HG03175 (cell line): Measurements from ENCODE around the gene CNDP2.
A peak's percentile ranks its signal among the peaks of the same experiment; 100 is the strongest.

ENCODE experiments used
- ATAC-seq: cut with Tn5 transposase; IDR thresholded peaks from one replicate; pipeline ENCODE4 v1.9.1; 2021; ENCODE audit warnings: mild to moderate bottlenecking, moderate library complexity; ENCODE audit not compliant: unreplicated experiment

CNDP2 gene

DNA sequence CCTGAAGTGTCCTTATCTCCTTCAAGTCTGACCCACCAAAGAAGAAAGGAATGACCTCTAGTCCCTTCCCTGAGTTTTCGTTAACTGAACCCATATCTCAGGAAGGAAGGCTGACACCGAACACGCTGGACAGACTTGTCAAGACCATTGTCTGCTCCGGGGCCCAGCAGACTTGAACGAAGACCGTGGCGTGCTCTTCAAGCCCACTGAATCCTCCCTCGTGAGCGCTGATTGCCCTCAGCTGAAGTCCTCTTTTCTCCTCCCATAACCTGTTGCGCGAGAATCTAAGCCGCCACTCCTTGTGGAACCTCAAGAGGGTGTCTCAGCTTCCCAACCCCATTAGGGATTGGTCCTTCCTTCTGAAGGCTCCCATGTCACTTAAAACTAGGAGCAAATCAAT lies 37.5 kb downstream of the CNDP2 start:
- no peak for ATAC-seq

DNA sequence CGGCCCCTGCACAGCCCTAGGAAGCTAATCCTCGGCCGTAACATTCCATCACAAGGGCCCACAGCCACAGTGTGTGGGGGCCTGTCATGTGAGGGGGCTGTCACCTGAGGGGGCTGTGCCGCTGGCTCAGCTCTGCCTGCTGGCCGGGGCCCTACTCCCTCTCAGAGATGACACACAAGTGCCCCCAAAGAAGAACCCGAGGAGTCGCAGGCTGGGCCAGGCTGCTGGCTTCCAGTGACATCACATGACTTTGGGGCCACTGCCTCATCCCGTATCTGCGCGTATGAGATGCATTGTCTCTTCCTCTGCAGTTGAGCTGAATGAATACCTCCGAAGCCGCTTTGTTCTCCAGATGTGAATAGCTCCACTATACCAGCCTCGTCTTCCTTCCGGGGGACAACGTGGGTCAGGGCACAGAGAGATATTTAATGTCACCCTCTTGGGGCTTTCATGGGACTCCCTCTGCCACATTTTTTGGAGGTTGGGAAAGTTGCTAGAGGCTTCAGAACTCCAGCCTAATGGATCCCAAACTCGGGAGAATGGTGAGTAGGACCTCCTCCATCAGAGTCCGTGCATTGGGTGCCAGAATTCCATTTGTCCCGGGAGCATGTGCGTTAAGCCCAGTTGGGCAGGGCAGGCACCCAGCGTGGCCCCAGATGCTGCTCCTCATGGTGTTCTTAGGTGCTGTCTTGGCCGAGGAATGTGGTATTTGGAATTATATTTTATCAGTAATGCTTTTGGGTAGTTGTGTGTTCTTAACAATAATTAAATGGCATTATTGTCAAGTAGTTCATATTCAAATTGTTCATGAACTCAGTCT lies 38.2 kb downstream of the CNDP2 start, which contains the start of gene CNDP1:
CNDP1 (plus strand) TSS at position 351 of the 820 bp plus-strand sequence; CDS start at position 519, 168 bp downstream.
- no peak for ATAC-seq

DNA sequence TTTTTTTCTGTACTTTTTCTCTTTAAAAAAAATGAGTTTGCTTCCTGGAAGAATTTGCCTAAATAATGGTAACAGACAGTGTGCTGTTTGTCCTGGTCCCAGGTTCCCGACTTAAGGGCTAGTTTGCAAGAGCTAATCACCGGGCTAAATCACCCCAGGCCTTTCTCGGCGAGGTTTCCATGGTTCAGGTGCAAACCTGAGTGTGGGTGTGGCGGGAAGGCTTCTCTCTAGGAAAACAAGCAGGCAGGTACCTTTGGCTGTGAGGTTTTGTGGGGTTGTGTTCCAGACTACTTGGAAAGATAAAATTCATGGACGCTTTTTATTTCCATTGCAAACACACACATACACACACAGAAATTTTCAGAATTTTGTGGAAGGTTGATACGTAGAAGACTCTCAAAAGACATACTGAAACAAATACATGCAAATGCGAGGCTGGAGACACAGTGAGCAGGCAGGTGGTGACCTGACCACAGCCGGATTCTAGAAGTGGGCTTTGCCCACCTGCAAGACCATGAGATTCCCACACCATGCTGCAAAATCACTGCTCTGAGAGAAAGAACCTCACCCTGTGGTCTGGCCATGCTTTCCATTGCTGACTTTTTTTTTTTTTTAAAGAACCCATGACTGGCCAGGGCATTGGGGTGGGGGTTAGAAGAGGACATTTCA lies 39.0 kb downstream of the CNDP2 start:
- no peak for ATAC-seq

DNA sequence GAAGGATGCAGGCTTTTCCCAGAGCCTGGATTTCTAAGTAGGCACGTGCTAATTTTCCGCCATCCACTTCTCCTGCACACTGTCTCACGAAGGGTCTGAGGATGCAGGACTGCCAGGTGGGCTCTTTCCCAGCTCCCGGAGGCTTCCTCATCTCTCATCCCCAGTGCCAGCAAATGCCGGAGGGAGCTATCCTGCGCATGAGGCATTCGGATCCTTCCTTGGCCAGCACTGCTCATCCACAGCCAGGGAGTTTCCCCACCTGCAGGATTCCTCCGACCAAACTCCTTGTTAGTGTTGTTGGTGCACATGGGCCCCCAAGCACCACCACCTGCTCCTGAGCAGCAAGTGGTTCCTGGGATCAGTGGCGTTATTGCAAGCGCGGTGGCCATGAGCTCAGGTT lies 43.1 kb downstream of the CNDP2 start:
- ATAC-seq = no peak

DNA sequence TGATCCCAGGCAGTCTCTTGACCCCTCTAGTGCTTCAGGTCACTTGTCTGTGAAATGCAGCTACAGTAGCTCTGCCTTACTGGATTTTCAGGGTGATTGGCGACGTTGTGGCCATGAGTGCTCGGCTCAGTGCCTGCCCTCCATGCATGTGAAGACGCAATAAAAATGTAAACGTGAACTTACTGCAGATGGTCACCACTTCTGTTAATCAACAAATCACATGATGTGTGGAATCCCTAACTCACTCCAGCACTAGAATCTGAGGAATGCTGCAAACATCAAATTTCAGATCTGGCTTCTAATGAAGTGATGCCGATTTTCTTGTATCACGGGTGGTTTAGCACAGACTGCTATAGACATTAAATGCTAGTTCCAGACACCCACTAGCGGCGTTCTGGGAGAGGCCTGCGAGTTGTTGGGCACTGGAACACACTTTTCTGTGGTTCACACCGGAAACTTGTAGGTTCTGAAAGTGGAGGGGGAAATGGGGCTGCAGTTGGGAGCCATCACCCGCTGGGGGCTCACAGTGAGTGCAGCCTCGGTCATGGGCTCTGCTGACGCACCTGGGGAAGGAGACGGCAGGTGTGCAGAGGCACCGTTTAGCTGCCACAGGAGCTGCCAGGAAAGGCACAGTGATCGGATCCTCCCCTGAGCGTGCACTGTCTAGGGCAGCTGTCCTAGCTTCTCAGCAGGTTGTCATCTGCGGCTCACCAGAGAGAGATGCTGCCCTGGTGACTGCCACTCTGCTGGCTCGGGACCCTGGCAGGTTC lies 44.7 kb downstream of the CNDP2 start:
- no peak for ATAC-seq

DNA sequence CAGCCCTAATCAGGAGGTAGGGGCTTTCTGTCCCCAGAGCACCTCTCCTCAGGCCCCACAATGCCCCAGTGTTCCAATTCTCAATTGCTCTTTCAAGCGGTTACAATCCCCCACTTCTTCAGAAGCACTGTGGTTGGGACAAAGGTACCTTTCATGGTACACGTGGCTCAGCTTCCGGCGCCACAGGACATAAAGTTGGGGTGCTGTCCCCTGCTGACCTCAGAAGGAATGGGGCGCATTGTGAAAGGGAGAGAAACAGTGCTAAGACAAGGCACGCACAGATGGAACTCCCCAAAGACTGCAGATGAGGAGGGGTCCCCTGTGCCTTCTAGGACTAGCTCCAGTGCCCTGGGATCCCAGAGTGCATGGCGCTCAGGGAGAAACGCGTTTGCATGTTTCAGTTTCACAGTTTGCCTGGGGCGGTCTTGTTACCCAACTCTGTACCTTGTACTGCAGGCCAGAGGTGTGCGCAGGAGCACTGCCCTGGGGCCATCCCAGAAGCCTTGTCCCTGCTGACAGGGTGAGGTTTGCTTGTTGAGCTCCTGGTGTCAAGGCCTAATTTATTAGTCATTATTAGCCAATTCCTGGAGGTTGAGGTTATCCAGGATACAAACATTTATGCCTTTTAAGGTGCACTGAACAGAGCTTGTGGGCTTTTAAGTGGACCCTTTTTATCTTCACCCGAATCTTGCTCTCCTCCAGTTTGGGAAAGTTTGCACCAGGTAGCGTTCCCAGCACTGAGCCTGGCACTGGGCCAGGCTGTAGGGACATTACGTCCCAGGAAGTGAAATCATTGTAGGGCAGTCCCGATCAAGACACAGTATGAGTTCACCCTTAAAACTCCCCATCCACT lies 45.8 kb downstream of the CNDP2 start:
- ATAC-seq = no peak

DNA sequence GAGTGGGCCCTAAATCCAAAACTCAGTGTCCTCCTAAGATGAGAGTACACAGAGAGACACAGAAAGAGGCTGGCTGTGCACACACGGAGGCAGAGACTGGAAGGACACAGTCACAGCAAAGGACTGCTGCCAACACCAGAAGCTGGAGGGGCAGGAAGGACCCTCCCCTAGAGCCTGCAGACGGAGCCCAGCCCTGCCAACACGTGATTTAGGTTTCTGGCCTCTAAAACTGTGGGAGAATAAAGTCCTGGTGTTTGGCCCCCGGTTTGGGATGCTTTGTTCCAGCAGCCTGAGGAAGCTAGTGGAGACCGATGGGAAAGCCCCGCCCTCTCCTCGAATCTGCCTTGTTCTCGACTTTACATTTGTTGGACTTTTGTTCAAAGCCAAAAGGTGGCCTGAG lies 48.7 kb downstream of the CNDP2 start:
- ATAC-seq = no peak

DNA sequence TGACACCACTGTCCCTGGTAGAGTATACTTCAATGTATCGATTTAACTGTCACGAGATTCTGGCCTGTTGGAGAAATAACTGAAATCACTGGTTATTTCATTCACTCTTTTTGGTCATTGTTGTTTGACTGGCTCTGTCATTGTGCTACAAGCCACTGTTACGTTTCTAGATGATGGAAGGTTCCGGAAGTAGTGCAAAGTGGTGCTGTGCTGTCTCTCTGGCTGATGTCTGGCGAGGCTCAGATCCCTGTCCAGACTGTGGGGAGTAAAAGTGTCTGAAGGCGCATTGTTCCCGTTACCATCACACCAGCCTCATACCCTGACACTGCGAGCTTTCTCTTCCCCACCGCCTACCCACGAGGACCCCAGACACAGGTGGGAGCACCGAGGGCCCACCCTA lies 49.8 kb downstream of the CNDP2 start:
- no peak for ATAC-seq

DNA sequence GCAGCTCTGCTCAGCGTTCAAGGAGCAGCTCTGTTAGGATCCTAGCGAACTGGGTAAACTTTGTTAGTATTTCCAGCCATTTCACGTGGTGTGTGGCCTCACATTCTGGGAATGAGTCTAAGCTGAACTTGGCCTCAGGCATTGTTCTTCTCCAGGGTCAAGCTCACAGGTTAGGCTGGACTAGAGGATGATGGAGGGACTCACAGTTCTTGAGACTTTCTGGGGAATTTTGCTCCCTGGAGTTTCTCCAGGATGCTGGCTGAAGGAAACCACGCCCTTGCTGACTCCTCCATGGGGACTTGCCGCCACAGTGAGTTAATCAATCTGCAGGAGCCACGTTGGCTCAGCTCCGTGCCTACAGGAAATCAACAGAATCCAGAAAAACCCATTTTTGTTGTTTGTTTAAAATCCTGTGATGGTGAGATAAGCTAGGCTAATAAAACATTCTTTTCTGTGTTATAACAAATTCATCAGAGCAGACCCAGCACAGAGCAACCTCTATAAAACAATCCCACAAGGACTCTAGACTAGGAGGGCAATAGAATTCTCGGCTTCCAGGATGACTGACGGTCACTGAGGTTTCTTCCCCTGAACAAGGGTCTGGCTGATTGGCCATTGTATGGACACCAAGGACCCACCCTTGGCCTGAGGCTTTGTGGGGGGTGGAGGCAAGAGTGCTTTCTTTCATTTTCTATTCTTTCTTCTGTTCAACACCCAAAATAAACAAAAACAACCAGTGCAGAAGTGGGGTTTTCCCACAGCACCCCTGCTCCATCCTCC lies 50.8 kb downstream of the CNDP2 start:
- ATAC-seq = no peak

DNA sequence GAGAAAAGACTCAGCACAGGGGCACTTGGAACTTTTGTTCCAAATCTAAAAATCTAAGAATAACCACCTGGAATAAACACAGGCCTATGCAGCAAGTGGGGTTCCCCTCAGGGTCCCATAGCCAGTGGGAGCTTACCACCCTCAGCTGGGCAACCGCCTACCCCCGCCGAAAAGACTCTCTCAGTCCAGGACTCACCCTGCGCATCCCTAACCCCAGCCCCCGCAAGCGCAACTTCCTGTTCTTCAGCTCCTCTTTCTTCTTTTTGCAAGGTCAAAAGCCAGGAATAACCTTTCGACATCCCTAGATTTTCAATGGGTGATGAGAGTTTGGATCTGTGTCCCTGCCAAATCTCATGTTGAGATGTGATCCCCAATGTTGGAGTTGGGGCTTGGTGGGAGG lies 51.7 kb downstream of the CNDP2 start:
- no peak for ATAC-seq

DNA sequence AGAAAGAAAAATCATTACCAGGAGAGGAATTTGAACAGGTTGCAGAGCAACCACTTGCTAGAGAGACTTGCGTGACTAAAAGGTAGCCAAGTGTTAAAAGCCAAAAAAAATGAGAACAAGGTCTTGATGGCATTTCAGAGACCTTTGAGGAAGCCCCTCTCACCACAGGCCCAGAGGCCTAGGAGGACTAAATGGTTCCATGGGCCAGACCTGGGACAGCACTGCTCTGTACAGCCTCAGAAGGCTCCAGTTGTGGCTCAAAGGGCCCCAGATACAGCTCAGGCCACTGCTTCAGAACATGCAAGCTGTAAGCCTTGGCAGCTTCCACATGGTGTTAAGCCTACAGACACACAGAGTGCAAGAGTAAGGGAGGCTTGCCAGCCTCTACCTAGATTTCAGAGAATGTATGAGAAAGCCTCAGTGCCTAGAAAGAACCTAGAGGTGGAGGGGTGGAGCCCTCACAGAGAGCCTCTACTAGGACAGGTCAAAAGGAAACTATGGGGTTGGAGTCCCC lies 53.5 kb downstream of the CNDP2 start:
- no peak for ATAC-seq

DNA sequence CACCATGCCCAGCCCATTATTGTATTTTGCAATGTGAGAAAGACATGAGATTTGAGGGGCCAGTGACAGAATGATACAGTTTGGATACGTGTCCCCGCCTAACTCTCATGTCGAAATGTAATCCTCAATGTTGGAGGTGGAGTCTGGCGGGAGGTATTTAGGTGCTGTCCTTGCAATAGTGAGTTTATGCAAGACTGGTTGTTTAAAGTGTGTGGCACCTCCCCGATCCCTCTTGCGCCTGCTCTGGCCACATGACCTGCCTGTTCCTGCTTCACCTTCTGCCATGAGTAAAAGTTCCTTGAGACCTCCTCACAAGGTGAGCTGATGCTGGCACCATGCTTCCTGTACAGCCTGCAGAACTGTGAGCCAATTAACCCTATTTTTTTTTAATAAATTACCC lies 54.7 kb downstream of the CNDP2 start:
- no peak for ATAC-seq

DNA sequence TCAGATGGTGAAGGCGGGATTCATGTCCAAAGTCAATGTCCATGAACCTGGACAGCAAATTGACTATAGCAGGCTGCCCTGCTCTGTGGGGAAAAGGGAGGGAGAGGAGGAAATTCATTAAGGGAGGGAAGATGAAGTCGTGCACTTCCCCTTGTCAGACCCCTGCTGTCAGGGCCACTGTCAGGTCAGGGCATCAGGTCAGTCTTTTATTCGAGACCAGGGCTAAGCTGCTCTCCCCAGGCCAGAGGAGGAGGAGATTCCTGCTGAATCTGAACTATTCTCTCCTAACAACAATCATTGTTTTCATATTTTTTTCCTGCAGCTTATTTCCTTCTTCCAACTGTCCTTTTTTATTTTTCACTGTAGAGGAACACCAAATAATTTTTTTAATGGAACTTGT lies 55.3 kb downstream of the CNDP2 start:
- ATAC-seq = no peak

DNA sequence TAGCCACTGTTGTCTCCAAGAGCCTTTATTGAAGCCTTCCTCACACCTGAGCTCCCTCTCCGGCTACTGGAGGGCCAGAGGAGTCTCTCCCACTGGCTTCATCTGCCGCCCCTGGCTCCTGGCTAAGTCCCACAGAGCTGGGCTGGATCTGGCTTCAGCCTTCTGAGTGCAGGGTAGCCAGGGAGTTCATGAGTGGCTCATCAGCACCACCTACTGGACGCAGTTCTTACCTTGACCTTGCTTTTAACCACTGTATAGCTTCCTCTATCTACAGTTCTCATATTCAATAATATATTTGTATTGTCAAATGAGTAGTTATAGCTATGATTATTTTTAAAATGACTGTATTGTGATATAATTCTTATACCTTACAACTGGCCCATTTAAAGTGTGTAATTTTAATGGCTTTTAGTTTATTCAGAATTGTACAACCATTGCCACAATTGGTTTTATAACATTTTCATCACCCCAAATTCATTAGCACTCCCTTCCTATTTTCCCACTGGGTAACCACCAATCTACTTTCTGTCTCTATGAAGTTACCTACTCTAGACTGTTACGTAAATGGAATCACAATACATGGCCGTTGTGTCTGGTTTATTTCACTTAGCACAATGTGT lies 55.9 kb downstream of the CNDP2 start:
- ATAC-seq = peak; percentile 96

DNA sequence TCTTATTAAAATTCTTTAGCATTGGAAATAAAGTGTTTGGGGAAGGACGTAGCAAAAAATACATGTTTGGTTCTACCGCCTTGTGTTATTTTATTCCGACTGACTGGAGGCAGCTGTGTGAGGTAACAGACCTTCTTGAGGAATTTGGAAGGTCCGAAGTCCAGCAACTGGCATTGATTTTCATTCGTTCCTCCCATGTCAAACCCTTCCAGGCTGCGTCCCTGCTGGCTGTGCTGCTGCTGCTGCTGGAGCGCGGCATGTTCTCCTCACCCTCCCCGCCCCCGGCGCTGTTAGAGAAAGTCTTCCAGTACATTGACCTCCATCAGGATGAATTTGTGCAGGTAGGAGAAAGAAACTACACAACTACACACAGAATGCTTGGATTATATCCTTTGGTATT lies 60.0 kb downstream of the CNDP2 start:
- no peak for ATAC-seq

DNA sequence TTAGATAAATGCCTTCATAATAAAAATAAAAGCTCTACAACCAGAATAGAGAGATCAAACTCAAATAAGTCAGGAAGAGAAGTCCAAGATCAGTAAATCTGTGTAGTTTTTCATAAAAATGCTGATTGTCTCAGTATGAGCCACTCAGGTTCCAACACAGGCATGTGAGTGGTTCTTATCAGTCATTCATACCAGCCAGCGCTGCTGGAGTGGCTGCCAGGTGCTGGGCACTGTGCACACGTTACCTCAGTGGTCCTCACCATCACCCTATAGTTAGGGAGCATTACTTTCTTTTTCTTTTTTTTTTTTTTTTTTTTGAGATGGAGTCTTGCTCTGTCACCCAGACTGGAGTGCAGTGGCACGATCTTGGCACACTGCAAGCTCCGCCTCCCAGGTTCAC lies 61.9 kb downstream of the CNDP2 start:
- ATAC-seq = no peak

DNA sequence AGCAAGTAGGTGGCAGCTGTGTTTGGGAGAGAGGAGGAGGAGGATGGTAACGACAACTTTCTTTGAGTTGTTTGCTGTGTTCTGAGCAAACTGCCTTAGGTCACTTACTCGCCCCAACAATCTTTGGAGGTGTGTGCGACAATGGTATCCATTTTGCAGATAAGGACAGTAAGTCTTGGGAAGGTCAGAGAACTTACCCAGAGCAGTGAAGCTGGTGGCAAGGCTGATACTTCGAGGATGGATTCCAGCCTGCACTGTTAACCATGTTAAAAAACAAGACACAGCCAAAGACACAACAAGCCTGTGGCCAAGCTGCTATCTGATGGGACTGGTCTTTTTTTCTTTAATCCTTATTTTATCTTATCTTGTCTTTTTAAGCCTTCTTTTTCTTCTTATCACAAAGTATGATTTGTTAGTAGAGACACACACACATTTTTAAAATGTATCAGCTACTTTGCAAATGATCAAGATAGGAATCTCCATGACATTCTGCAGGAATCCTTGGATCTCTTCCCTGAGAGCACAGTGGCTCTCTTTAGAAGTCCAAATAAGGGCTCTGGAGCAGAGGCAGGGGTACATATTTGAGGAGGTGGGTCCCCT lies 66.1 kb downstream of the CNDP2 start:
- no peak for ATAC-seq

DNA sequence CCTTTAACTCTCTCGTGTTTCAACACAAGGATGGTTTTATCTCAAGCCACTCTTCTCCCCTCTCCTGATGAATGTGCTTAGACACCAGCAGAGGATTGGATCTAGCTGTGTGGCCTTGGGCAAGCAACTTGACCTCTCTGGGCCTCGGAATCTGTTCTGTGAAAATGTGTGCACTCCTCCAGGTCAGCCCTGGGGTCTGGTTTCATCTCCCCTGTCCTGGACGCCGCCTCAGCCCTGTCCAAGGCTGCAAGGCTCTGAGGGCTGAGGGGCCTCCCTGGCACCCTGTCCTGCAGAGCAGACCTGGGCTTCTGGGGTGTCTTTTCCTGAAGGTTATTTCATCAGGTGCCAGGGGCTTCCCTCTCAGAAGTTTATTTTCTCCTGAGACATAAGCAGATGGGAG lies 66.6 kb downstream of the CNDP2 start:
- ATAC-seq = no peak

DNA sequence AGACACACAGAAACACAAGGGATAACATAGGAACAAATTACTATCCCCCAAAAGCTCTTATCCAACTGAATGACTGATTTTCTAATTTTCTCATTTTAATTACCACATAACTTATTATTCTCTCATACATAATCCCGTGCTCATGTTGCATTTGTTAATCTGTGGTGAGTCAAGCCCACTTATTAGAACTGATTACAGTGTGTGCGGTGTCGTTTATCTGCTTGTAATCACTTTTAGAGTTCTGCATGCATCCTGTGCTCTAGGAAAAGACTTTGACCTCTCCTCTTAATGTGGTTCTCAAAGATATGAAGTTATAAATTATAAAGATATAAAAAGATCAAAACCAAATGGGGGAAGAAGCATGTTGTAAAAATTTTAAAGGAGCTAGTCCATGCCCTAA lies 67.8 kb downstream of the CNDP2 start:
- ATAC-seq = no peak
